HL-60 (cell line): ENCODE data around the gene RTN4RL1.

Source experiments
- DNase-seq, 2 experiments: peaks; one replicate each; pipeline ENCODE4 v3.0.0-alpha.2; 2010 to 2020; ENCODE audit warnings: low read depth in 1 of 2, low spot score in 1 of 2
- H3K27ac ChIP-seq: fragments of 250-450 bp; sonication (Bioruptor Pico); replicated peaks from 2 replicates; pipeline ENCODE4 v1.5.1; 2020; ENCODE audit warnings: mild to moderate bottlenecking, moderate library complexity
- H3K27me3 ChIP-seq: fragments of 250-450 bp; sonication (Bioruptor Pico); 2 replicates; pipeline ENCODE4 v1.5.1; 2021; ENCODE audit warnings: mild to moderate bottlenecking, moderate library complexity; ENCODE audit not compliant: insufficient read depth, poor library complexity, severe bottlenecking
- H3K4me3 ChIP-seq: replicated peaks from 2 replicates; pipeline ENCODE4 v1.5.1; 2011; ENCODE audit warnings: mild to moderate bottlenecking, control low read depth, low read length; ENCODE audit not compliant: insufficient read depth
- GABPA ChIP-seq: IDR thresholded peaks from 2 replicates; pipeline ENCODE4 v1.6.1; 2012; ENCODE audit warnings: low read depth
- POLR2AphosphoS5 ChIP-seq: IDR thresholded peaks from 2 replicates; pipeline ENCODE4 v1.6.1; 2012; ENCODE audit warnings: low read depth
- SPI1 ChIP-seq: IDR thresholded peaks from 2 replicates; pipeline ENCODE4 v1.6.1; 2012; ENCODE audit warnings: low read depth, mild to moderate bottlenecking, borderline replicate concordance
- TF ChIP-seq, protein P1 (sequence below): IDR thresholded peaks from one replicate; pipeline ENCODE4 v1.5.1; 2011; ENCODE audit warnings: low read length, control low read depth, inconsistent platforms; ENCODE audit not compliant: insufficient read depth
- TF ChIP-seq, protein P2 (sequence below): IDR thresholded peaks from 2 replicates; pipeline ENCODE4 v1.6.1; 2012; ENCODE audit warnings: low read depth; ENCODE audit not compliant: insufficient replicate concordance

The RTN4RL1 gene

GRCh38 chr17:1928976-1929375 lies 96.2 kb downstream of the RTN4RL1 start:
- Histone ChIP-seq H3K4me3 (no peak overlapping the region), H3K27ac (no peak overlapping the region), H3K27me3 (no peaks in the 10 kb centered on the region)
- TF ChIP-seq, protein P1, sequence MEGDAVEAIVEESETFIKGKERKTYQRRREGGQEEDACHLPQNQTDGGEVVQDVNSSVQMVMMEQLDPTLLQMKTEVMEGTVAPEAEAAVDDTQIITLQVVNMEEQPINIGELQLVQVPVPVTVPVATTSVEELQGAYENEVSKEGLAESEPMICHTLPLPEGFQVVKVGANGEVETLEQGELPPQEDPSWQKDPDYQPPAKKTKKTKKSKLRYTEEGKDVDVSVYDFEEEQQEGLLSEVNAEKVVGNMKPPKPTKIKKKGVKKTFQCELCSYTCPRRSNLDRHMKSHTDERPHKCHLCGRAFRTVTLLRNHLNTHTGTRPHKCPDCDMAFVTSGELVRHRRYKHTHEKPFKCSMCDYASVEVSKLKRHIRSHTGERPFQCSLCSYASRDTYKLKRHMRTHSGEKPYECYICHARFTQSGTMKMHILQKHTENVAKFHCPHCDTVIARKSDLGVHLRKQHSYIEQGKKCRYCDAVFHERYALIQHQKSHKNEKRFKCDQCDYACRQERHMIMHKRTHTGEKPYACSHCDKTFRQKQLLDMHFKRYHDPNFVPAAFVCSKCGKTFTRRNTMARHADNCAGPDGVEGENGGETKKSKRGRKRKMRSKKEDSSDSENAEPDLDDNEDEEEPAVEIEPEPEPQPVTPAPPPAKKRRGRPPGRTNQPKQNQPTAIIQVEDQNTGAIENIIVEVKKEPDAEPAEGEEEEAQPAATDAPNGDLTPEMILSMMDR: no peak
- TF ChIP-seq, protein P2, sequence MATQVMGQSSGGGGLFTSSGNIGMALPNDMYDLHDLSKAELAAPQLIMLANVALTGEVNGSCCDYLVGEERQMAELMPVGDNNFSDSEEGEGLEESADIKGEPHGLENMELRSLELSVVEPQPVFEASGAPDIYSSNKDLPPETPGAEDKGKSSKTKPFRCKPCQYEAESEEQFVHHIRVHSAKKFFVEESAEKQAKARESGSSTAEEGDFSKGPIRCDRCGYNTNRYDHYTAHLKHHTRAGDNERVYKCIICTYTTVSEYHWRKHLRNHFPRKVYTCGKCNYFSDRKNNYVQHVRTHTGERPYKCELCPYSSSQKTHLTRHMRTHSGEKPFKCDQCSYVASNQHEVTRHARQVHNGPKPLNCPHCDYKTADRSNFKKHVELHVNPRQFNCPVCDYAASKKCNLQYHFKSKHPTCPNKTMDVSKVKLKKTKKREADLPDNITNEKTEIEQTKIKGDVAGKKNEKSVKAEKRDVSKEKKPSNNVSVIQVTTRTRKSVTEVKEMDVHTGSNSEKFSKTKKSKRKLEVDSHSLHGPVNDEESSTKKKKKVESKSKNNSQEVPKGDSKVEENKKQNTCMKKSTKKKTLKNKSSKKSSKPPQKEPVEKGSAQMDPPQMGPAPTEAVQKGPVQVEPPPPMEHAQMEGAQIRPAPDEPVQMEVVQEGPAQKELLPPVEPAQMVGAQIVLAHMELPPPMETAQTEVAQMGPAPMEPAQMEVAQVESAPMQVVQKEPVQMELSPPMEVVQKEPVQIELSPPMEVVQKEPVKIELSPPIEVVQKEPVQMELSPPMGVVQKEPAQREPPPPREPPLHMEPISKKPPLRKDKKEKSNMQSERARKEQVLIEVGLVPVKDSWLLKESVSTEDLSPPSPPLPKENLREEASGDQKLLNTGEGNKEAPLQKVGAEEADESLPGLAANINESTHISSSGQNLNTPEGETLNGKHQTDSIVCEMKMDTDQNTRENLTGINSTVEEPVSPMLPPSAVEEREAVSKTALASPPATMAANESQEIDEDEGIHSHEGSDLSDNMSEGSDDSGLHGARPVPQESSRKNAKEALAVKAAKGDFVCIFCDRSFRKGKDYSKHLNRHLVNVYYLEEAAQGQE: no peak
- TF ChIP-seq GABPA: no peak
- no peak for TF ChIP-seq POLR2AphosphoS5
- no peak for TF ChIP-seq SPI1
- DNase-seq: no peak

GRCh38 chr17:1920948-1921351 lies 104.2 kb downstream of the RTN4RL1 start:
- no peak overlapping the region for H3K4me3 ChIP-seq
- H3K27ac ChIP-seq: no peak overlapping the region
- TF ChIP-seq POLR2AphosphoS5 (no peak), GABPA (no peak), SPI1 (no peak)
- TF ChIP-seq, protein P2: no peak
- TF ChIP-seq, protein P1: no peak
- no peak for DNase-seq
- no peaks in the 10 kb centered on the region for H3K27me3 ChIP-seq

GRCh38 chr17:1919201-1919600 lies 105.9 kb downstream of the RTN4RL1 start:
- no peak for DNase-seq
- Histone ChIP-seq H3K27ac (no peak overlapping the region), H3K4me3 (no peak overlapping the region), H3K27me3 (no peaks in the 10 kb centered on the region)
- TF ChIP-seq POLR2AphosphoS5: no peak

DNA sequence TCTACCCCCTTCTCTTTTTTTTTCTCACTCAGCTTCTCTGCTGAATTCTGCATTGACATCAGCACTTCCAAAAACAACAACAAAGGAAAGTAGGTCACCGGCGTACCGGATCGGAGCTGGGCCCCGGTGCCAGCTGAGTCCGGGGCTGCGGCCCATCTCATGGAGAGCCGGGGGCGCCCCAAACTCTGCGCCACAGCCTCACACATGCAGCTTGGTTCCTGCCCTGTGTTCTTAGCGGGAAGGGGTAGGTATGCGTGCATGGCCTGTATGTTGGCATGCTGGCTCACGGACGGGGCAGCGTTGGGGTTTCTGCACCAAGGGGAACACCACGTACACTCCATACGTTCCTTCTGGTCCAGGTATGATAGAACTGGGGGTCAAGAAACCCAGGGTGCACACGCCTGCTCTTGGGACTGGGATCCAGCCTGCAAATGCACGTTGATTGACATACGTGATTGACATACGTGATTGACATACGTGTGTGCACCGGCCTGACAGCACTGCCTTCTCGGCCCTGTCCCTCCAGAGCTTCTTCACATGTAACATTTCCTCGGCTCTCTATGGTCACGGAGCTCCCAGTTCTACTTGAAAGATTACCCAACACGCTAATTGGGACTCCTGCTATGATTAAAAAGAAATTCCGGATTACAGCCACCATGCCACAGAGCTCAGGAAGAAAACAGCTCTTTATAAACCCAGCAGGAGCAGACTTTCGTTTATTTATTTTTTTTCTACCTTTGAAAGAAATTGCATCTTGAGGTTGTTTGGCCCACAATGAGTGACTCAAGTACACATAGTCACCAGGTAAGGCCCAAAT lies 106.6 kb downstream of the RTN4RL1 start:
- DNase-seq: no peak
- Histone ChIP-seq H3K27ac (no peak overlapping the region), H3K27me3 (no peaks in the 10 kb centered on the region), H3K4me3 (no peak overlapping the region)
- TF ChIP-seq SPI1 (no peak), GABPA (no peak), POLR2AphosphoS5 (no peak)
- TF ChIP-seq, protein P1: no peak
- TF ChIP-seq, protein P2: no peak
